GM23248 (cell line): Measurements from ENCODE around the gene CACNA1E.

Source experiments
- EZH2 ChIP-seq: fragments of 200-600 bp; sonication (generic); IDR thresholded peaks from 2 replicates; pipeline ENCODE4 v1.6.1; 2018; ENCODE audit warnings: antibody characterized with exemption, mild to moderate bottlenecking; ENCODE audit not compliant: insufficient read depth, poor library complexity, severe bottlenecking
- EZH2phosphoT487 ChIP-seq: fragments of 200-600 bp; sonication (generic); IDR thresholded peaks from 2 replicates; pipeline ENCODE4 v1.6.1; 2018; ENCODE audit warnings: antibody characterized with exemption, moderate library complexity, mild to moderate bottlenecking, low read depth; ENCODE audit not compliant: insufficient read depth

- TF ChIP-seq EZH2phosphoT487 (no peak), EZH2 (no peak)
Measured at GRCh38 chr1:181588631-181589030, 105.3 kb downstream of the CACNA1E start.
